GM12873 (cell line): ENCODE measurements around the gene ERBB4.

Experiments
- CTCF ChIP-seq: IDR thresholded peaks from 2 replicates; pipeline ENCODE4 v1.5.1; 2012; ENCODE audit warnings: low read depth, mild to moderate bottlenecking, moderate library complexity, low read length, control low read depth; ENCODE audit not compliant: insufficient read depth; ENCODE audit errors: missing control alignments

Gene ERBB4

GRCh38 chr2:212271583-212271982 is 267.0 kb downstream of the ERBB4 start:
- TF ChIP-seq CTCF, result no peak

- no peak for TF ChIP-seq CTCF
Measured at GRCh38 chr2:212269005-212269404, 269.6 kb downstream of the ERBB4 start.

- no peak for TF ChIP-seq CTCF
Measured at GRCh38 chr2:212266297-212266696, 272.3 kb downstream of the ERBB4 start.

- TF ChIP-seq CTCF, result no peak
Measured at GRCh38 chr2:212265777-212266176, 272.8 kb downstream of the ERBB4 start.

- no peak for TF ChIP-seq CTCF
Measured at GRCh38 chr2:212264187-212264586, 274.4 kb downstream of the ERBB4 start.

- no peak for TF ChIP-seq CTCF
Measured at GRCh38 chr2:212259226-212259625, 279.4 kb downstream of the ERBB4 start.

- TF ChIP-seq CTCF, result no peak
Measured at GRCh38 chr2:212254339-212254738, 284.3 kb downstream of the ERBB4 start.
